Fibroblast of lung (primary cell): ENCODE measurements around the gene NACC1.

Experiments
- EZH2 ChIP-seq: IDR thresholded peaks from 2 replicates; pipeline ENCODE4 v1.5.1; 2012; ENCODE audit warnings: low read length, control low read depth, mild to moderate bottlenecking; ENCODE audit errors: missing control alignments
- TF ChIP-seq, protein P1 (sequence below), 2 donors: IDR thresholded peaks in 1 of 2; conservative IDR thresholded peaks in 1 of 2; 1 replicate in 1 of 2; 2 replicates in 1 of 2; pipeline ENCODE4 v1.5.1; 2011 to 2012; ENCODE audit warnings: low read length in 2 of 2, control low read depth in 1 of 2, inconsistent platforms in 1 of 2, low read depth in 1 of 2, mild to moderate bottlenecking in 1 of 2

DNA sequence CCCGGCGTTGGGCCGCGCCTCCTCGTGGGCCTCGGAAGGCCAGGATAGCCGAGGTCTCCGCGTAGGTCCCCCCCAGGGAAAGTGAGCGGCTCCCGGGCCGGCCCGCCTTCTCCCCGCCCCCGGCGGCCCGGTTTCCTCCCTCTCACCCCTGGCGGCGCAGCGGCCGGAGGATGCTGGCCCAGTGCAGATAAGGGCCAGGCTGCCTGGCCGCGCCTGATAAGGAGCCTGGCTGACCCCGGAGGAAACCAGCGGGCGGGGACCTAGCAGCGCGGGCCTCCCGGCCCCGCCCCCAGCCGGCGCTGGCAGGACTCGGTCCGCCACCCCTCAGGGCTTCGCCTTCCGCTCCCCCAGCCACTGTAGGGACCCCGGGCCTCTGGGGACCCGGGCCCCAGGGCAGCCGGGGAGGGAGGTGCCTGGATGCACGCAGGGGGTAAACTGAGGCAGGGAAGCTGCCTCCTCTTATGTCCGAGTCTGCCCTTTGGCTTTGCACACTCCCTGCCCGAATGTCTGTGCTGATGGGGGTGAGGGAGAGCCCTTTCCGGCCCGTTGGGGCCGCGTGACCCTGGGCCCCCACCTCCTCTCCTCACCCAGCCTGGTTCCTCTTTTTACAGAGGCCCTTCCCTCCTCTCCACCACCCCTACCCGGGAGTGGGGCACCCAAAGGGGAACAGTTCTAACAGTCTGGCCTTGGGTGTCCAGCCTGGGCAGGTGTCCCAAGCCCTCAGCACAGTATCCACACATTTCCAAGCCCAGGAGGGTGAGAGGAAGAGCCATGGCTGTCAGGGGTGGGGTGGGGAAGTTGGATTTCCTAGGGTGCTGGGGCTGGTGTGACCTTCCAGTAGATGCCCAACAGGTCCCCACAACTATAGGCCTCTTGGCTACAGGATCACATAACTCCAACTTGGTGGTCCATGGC, 15.1 kb upstream of the NACC1 start, which contains the start of gene LYL1:
- TF ChIP-seq, protein P1, sequence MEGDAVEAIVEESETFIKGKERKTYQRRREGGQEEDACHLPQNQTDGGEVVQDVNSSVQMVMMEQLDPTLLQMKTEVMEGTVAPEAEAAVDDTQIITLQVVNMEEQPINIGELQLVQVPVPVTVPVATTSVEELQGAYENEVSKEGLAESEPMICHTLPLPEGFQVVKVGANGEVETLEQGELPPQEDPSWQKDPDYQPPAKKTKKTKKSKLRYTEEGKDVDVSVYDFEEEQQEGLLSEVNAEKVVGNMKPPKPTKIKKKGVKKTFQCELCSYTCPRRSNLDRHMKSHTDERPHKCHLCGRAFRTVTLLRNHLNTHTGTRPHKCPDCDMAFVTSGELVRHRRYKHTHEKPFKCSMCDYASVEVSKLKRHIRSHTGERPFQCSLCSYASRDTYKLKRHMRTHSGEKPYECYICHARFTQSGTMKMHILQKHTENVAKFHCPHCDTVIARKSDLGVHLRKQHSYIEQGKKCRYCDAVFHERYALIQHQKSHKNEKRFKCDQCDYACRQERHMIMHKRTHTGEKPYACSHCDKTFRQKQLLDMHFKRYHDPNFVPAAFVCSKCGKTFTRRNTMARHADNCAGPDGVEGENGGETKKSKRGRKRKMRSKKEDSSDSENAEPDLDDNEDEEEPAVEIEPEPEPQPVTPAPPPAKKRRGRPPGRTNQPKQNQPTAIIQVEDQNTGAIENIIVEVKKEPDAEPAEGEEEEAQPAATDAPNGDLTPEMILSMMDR (conservative IDR thresholded peaks at IDR 0.05 in 1 of 2, IDR thresholded peaks at IDR 0.05 in 1 of 2; ENCODE audit: low read depth in 1 of 2, low read length in 2 of 2): no peak
- no peak for TF ChIP-seq EZH2
